ENCODE measurements around the gene CDK5.

- TF ChIP-seq RAD21 (conservative IDR thresholded peaks at IDR 0.05 in 1 of 2, IDR thresholded peaks at IDR 0.05 in 1 of 2): no peak
- no peak for TF ChIP-seq PHF8 (IDR thresholded peaks at IDR 0.05; ENCODE audit: borderline replicate concordance, low read depth)
- TF ChIP-seq POLR2A (IDR thresholded peaks at IDR 0.05; ENCODE audit: low read length): no peak
- TF ChIP-seq EP300 (IDR thresholded peaks at IDR 0.05): no peak
- no peak for TF ChIP-seq CTCF (IDR thresholded peaks at IDR 0.05)
- no peak for TF ChIP-seq USF2 (IDR thresholded peaks at IDR 0.05)
- TF ChIP-seq CHD4 (IDR thresholded peaks at IDR 0.05; ENCODE audit: borderline replicate concordance): no peak
- TF ChIP-seq RFX5 (IDR thresholded peaks at IDR 0.05): no peak
- TF ChIP-seq JUNB (IDR thresholded peaks at IDR 0.05): no peak
- TF ChIP-seq ZFP36 (IDR thresholded peaks at IDR 0.05; ENCODE audit: borderline replicate concordance, partially characterized antibody): no peak
- TF ChIP-seq HDAC2 (IDR thresholded peaks at IDR 0.05): no peak
- TF ChIP-seq JUN (IDR thresholded peaks at IDR 0.05): no peak
- no peak for TF ChIP-seq ESRRA (IDR thresholded peaks at IDR 0.05; ENCODE audit: borderline replicate concordance, low read length)
Measured at GRCh38 chr7:151016942-151017341, 40.8 kb downstream of the CDK5 start.

Data from A549 (cell line).